COLO668 (cell line): ENCODE measurements around the gene ELFN1.
A peak's percentile ranks its signal among the peaks of the same experiment; 100 is the strongest.

Source experiments
- DNase-seq: peaks from one replicate; lab custom pipeline; 2025; ENCODE audit not compliant: unreplicated experiment; lab: John Stamatoyannopoulos, UW

The ELFN1 gene

GRCh38 chr7:1663223-1663622 is 6.9 kb upstream of the ELFN1 start:
- DNase-seq, result no peak

- DNase-seq, result no peak
Measured at GRCh38 chr7:1663857-1664651, 6.0 kb upstream of the ELFN1 start.

GRCh38 chr7:1664711-1665548 is 5.1 kb upstream of the ELFN1 start:
- peak; percentile 64 for DNase-seq

GRCh38 chr7:1665549-1666316 is 4.3 kb upstream of the ELFN1 start:
- peak; percentile 61 for DNase-seq

GRCh38 chr7:1666317-1666822 is 3.7 kb upstream of the ELFN1 start:
- DNase-seq, result no peak

GRCh38 chr7:1666823-1667565 is 3.1 kb upstream of the ELFN1 start:
- peak; percentile 34 for DNase-seq

- DNase-seq, result peak; percentile 47
Measured at GRCh38 chr7:1667566-1668395, 2.3 kb upstream of the ELFN1 start.

GRCh38 chr7:1668396-1669063 is 1.5 kb upstream of the ELFN1 start:
- DNase-seq, result peak; percentile 36

- DNase-seq, result no peak
Measured at GRCh38 chr7:1669064-1669951, 769 bp upstream of the ELFN1 start.

GRCh38 chr7:1670894-1671593 is 967 bp downstream of the ELFN1 start:
- no peak for DNase-seq

GRCh38 chr7:1671594-1672451 is 1.7 kb downstream of the ELFN1 start:
- no peak for DNase-seq

- DNase-seq, result no peak
Measured at GRCh38 chr7:1672851-1673486, 2.9 kb downstream of the ELFN1 start.

GRCh38 chr7:1673581-1674118 is 3.6 kb downstream of the ELFN1 start:
- DNase-seq, result no peak

GRCh38 chr7:1674161-1675035 is 4.3 kb downstream of the ELFN1 start:
- DNase-seq, result no peak
